NT2/D1 (cell line): ENCODE results near the gene OSBPL2.

Experiments
- YY1 ChIP-seq: IDR thresholded peaks from 2 replicates; pipeline ENCODE4 v1.6.1; 2011; ENCODE audit not compliant: insufficient read length, insufficient read depth
- ZNF274 ChIP-seq: IDR thresholded peaks from 2 replicates; pipeline ENCODE4 v1.6.1; 2011; ENCODE audit warnings: mild to moderate bottlenecking, low read depth, low read length

- TF ChIP-seq YY1: no peak
- no peak for TF ChIP-seq ZNF274
Observed at GRCh38 chr20:62235001-62235776, 3.1 kb upstream of the OSBPL2 start.
